Gastroesophageal sphincter (tissue), 4 donors: ENCODE measurements around the gene NFATC2. TPM values are rescaled to one million over a fixed set of nuclear protein-coding genes. Genes with fewer than 3 reads are reported as not detected.
A peak's percentile ranks its signal among the peaks of the same experiment; 100 is the strongest.

Source experiments
- ATAC-seq: fragments of 150-250 bp; one replicate; pipeline ENCODE4 v1.9.1; 2016; ENCODE audit warnings: mild to moderate bottlenecking, moderate library complexity
- H3K27ac ChIP-seq, 4 donors: fragments of 200-600 bp; sonication (generic) in 3 of 4; 1 replicate in 3 of 4; 2 replicates in 1 of 4; pipeline ENCODE4 v1.5.1; 2016 to 2019
- H3K27me3 ChIP-seq: fragments of 200-600 bp; sonication (generic); one replicate; pipeline ENCODE4 v1.5.1; 2019
- H3K36me3 ChIP-seq, 2 donors: fragments of 200-600 bp; sonication (generic); one replicate each; pipeline ENCODE4 v1.5.1; 2019; ENCODE audit warnings: control low read depth in 1 of 2
- H3K4me1 ChIP-seq, 3 donors: fragments of 200-600 bp; sonication (generic); 1 replicate in 2 of 3; 2 replicates in 1 of 3; pipeline ENCODE4 v1.5.1; 2016 to 2019; ENCODE audit warnings: control low read depth in 2 of 3
- H3K4me3 ChIP-seq, 2 donors: fragments of 200-600 bp; sonication (generic); one replicate each; pipeline ENCODE4 v1.5.1; 2019; ENCODE audit warnings: mild to moderate bottlenecking in 1 of 2, moderate library complexity in 1 of 2
- H3K9me3 ChIP-seq, 3 donors: fragments of 200-600 bp; sonication (generic); one replicate each; pipeline ENCODE4 v1.5.1; 2017 to 2019; ENCODE audit warnings: control low read depth in 2 of 3
- EP300 ChIP-seq: sonication (generic); formaldehyde crosslinking; IDR thresholded peaks from one replicate; pipeline ENCODE4 v1.6.1; 2017; ENCODE audit warnings: antibody characterized with exemption, mild to moderate bottlenecking
- POLR2A ChIP-seq, 2 donors: fragments of 450-650 bp; IDR thresholded peaks; one replicate each; pipeline ENCODE4 v1.6.1; 2017; ENCODE audit warnings: antibody characterized with exemption in 2 of 2, mild to moderate bottlenecking in 2 of 2, moderate library complexity in 1 of 2
- POLR2AphosphoS5 ChIP-seq: sonication (generic); formaldehyde crosslinking; IDR thresholded peaks from one replicate; pipeline ENCODE4 v1.6.1; 2017; ENCODE audit warnings: antibody characterized with exemption
- WGBS, 2 donors: methylation state at CpG; one replicate each; pipeline ENCODE4 v1.1.5; 2018; ENCODE audit warnings: low coverage in 1 of 2; 5-methylcytosine and 5-hydroxymethylcytosine counted together
- total RNA-seq, 4 donors: library from RNA; depleted of rRNA; stranded (reverse); fragments of >200 nt; gene quantifications; one replicate each; pipeline ENCODE4 v1.1.0, GENCODE V29; 2016
- TF ChIP-seq, protein P1 (sequence below), 4 experiments: fragments of 200-600 bp in 2 of 4; fragments of 450-650 bp in 2 of 4; sonication (generic) in 1 of 4; IDR thresholded peaks; one replicate each; pipeline ENCODE4 v1.5.1; 2017 to 2019; ENCODE audit warnings: antibody characterized with exemption in 4 of 4, mild to moderate bottlenecking in 2 of 4, moderate library complexity in 2 of 4

NFATC2 gene
- total RNA-seq, 4 donors from 2014 or later, result 4.4 to 20.2 (median 9.0) TPM

DNA sequence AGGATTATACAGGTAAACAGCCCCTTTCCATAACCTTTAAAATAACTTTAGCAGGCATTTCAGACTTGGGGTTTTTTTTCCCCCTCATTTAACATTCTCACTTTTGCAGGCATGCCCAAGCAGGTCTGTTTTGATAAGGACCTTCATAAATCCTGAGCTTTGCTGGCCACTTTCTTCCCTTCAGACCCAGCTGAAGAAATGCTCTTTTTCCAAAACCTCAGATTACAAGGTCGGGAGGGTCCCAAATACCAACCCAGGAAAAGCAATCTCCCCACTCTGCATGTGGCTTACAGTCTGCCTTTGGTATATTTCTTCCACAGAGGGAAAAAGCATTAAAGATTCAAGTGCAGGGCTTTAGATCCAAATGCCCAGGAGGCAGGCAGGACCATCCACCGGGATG lies 6.8 kb downstream of the NFATC2 start:
- peaks cover 0 to 23% (median 0%) of the 10 kb centered on the region in 3 donors for H3K4me1 ChIP-seq
- H3K9me3 ChIP-seq, result no peaks in the 10 kb centered on the region
- H3K36me3 ChIP-seq, result no peaks in the 10 kb centered on the region
- no peak overlapping the region for H3K27ac ChIP-seq
- no peak for TF ChIP-seq EP300
- TF ChIP-seq POLR2AphosphoS5, result no peak
- TF ChIP-seq, protein P1, sequence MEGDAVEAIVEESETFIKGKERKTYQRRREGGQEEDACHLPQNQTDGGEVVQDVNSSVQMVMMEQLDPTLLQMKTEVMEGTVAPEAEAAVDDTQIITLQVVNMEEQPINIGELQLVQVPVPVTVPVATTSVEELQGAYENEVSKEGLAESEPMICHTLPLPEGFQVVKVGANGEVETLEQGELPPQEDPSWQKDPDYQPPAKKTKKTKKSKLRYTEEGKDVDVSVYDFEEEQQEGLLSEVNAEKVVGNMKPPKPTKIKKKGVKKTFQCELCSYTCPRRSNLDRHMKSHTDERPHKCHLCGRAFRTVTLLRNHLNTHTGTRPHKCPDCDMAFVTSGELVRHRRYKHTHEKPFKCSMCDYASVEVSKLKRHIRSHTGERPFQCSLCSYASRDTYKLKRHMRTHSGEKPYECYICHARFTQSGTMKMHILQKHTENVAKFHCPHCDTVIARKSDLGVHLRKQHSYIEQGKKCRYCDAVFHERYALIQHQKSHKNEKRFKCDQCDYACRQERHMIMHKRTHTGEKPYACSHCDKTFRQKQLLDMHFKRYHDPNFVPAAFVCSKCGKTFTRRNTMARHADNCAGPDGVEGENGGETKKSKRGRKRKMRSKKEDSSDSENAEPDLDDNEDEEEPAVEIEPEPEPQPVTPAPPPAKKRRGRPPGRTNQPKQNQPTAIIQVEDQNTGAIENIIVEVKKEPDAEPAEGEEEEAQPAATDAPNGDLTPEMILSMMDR (IDR thresholded peaks at IDR 0.05), result no peak
- TF ChIP-seq POLR2A (IDR thresholded peaks at IDR 0.05), result no peak
- no peak for ATAC-seq
- H3K4me3 ChIP-seq, result no peak overlapping the region
- 76 to 95% methylated on average over 2 of the region's 2 CpGs for WGBS, 2 donors
- H3K27me3 ChIP-seq, result no peaks in the 10 kb centered on the region

DNA sequence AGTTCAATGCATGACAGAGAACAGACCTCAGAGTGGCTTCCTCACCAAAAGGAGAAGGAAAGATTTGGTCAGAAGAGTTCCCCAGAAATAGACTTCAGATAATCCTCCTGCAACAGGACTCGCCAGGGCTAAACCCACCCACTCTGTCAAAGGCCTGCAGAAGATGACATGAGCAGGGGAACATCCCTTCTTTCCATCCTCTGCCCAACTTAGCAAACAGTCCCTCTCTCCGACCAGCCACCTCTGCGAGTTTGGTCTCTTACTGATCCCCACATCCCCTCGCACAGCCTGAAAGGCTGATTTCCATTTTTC lies 7.5 kb downstream of the NFATC2 start:
- no peak overlapping the region for H3K27ac ChIP-seq
- peaks cover 0 to 27% (median 0%) of the 10 kb centered on the region in 3 donors for H3K4me1 ChIP-seq
- H3K36me3 ChIP-seq, result no peaks in the 10 kb centered on the region
- no peaks in the 10 kb centered on the region for H3K27me3 ChIP-seq
- 77 to 79% methylated on average over 4 of the region's 4 CpGs for WGBS, 2 donors
- TF ChIP-seq EP300 (no peak), POLR2AphosphoS5 (no peak), POLR2A (IDR thresholded peaks at IDR 0.05) (no peak)
- TF ChIP-seq, protein P1 (IDR thresholded peaks at IDR 0.05), result no peak
- ATAC-seq, result no peak
- no peak overlapping the region for H3K4me3 ChIP-seq
- H3K9me3 ChIP-seq, result no peaks in the 10 kb centered on the region

DNA sequence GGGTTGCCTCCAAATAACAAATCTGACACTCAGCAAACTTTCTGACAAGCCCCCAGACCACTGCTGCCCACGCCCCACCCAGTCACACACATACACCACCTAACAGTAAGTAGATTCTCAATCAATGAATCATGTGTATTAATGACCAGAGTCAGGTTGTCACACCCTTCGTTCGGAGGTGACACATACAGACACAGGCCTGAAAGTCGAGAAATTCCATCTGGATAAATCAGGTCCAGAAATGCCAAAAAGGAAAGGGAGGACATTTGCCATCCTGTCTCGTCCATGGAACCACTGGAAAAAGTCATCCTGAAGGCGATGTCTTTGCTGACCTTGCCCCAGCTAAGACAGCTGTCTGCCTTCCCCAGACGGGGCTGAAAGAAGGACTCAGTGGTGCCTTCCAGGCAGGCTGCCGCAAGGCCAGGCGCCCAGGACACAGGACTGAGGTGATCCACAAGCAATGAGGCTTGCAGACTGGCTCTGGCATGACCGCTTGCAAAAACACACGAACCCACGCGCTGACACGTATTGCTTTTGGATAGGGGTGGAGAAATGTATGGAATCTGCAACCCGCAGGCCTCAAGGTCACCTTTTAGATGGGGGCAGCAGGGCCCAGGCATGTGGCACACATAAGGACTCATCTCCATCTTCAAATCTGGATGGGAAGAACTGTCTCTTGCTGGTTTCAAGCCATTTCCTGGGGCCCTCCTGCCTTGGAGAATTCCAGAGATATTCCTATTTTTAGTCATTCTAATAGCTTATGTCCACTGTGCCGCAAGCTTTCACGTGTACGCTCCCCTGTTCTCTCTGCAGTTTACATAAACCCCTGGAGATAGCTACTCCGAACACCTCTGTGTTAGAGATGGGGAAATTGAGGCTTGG lies 9.0 kb downstream of the NFATC2 start:
- WGBS, 2 donors, result 78 to 81% methylated on average over 7 to 12 of the region's 19 CpGs
- no peak overlapping the region for H3K4me3 ChIP-seq
- peaks cover 0 to 42% (median 0%) of the 10 kb centered on the region in 3 donors for H3K4me1 ChIP-seq
- H3K27ac ChIP-seq, result peak overlapping the region in 3 of 4 donors; percentile 53 to 69 (median 67)
- no peak for ATAC-seq
- H3K36me3 ChIP-seq, result no peaks in the 10 kb centered on the region
- TF ChIP-seq POLR2AphosphoS5, result no peak
- TF ChIP-seq, protein P1 (IDR thresholded peaks at IDR 0.05), result no peak
- no peak for TF ChIP-seq POLR2A (IDR thresholded peaks at IDR 0.05)
- no peak for TF ChIP-seq EP300
- H3K27me3 ChIP-seq, result no peaks in the 10 kb centered on the region
- no peaks in the 10 kb centered on the region for H3K9me3 ChIP-seq

DNA sequence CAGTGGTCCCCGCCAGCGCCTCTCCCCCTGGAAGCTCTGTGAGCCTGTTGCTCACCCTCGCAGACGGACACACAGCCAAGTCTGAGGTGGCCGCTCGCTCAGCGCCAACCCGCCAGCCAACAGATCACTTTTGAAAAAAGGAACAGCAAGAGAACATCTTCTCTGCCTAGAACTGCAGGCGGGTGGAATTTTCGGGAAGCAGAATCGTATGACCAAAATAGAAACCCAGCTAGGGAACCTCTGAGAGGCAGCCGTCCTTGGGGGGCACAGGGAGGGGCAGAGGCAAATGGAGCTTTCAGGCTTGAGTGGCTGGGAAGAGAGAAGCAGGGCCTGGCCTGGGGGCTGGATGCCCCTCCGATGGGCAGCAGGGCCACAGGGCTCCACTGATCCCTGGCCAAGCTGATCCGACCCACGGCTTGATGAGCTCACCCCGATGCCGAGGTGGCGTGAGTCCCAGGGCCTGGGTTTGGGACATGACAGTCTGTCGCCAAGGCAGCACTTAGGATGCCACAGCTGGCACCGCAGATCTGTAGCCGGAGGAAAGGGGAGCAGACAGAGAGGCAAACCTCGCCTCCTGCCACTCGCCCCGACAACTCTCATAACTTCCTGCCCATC lies 9.8 kb downstream of the NFATC2 start:
- no peak for TF ChIP-seq POLR2A (IDR thresholded peaks at IDR 0.05)
- TF ChIP-seq POLR2AphosphoS5, result no peak
- TF ChIP-seq EP300, result no peak
- TF ChIP-seq, protein P1 (IDR thresholded peaks at IDR 0.05), result no peak
- ATAC-seq, result peak; percentile 49
- H3K9me3 ChIP-seq, result no peaks in the 10 kb centered on the region
- no peaks in the 10 kb centered on the region for H3K36me3 ChIP-seq
- no peaks in the 10 kb centered on the region for H3K27me3 ChIP-seq
- H3K4me3 ChIP-seq, result peak overlapping the region in 1 of 2 donors; percentile 2
- 40% methylated on average over 1 to 3 of the region's 24 CpGs for WGBS, 2 donors
- peak overlapping the region in 3 of 4 donors; percentile 53 to 69 (median 67) for H3K27ac ChIP-seq
- H3K4me1 ChIP-seq, result peaks cover 0 to 45% (median 0%) of the 10 kb centered on the region in 3 donors
